GM12865 (cell line): ENCODE results near the gene SLC6A6.

ENCODE experiments used
- DNase-seq: peaks from one replicate; pipeline ENCODE4 v3.0.0; 2010; ENCODE audit warnings: low read depth
- H3K4me3 ChIP-seq: 2 replicates; pipeline ENCODE4 v1.5.1; 2011; ENCODE audit warnings: mild to moderate bottlenecking, low read depth, low read length, control low read depth
- CTCF ChIP-seq: IDR thresholded peaks from 2 replicates; pipeline ENCODE4 v1.5.1; 2011; ENCODE audit warnings: low read length, control low read depth, low read depth, inconsistent platforms; ENCODE audit not compliant: insufficient read depth; ENCODE audit errors: missing control alignments

The SLC6A6 gene

GRCh38 chr3:14361068-14361677 lies 41.2 kb upstream of the SLC6A6 start:
- H3K4me3 ChIP-seq: no peak overlapping the region
- no peak for TF ChIP-seq CTCF
- DNase-seq: no peak

GRCh38 chr3:14362890-14363289 lies 39.5 kb upstream of the SLC6A6 start:
- no peak overlapping the region for H3K4me3 ChIP-seq
- no peak for TF ChIP-seq CTCF
- DNase-seq: no peak

- no peak for DNase-seq
- TF ChIP-seq CTCF: no peak
- no peak overlapping the region for H3K4me3 ChIP-seq
Observed at GRCh38 chr3:14363379-14363778, 39.0 kb upstream of the SLC6A6 start.

- no peak for TF ChIP-seq CTCF
- no peak overlapping the region for H3K4me3 ChIP-seq
- DNase-seq: no peak
Observed at GRCh38 chr3:14363991-14364390, 38.4 kb upstream of the SLC6A6 start.

- TF ChIP-seq CTCF: no peak
Observed at GRCh38 chr3:14364580-14365292, 37.7 kb upstream of the SLC6A6 start.

GRCh38 chr3:14366248-14366647 lies 36.2 kb upstream of the SLC6A6 start:
- TF ChIP-seq CTCF: no peak
- DNase-seq: no peak
- H3K4me3 ChIP-seq: no peak overlapping the region

More at GRCh38 chr3:14364580-14365292, 37.7 kb upstream of the SLC6A6 start:
- no peak overlapping the region for H3K4me3 ChIP-seq
- DNase-seq: no peak
